Activated naive CD8-positive, alpha-beta T cell treated with anti-CD3 and anti-CD28 coated beads, Interleukin-2, amount 50 U/mL, for 16 hours (primary cell): ENCODE measurements around the gene TASP1.
"Not testable (repeated sequence)": the region's sequence is repeated elsewhere in the genome, so short reads cannot be mapped to it uniquely, and the experiment has no call there.

Experiments used
- DNase-seq: peaks from one replicate; pipeline ENCODE4 v3.0.0-alpha.2; 2020; ENCODE audit warnings: low read depth, low spot score

The TASP1 gene

DNA sequence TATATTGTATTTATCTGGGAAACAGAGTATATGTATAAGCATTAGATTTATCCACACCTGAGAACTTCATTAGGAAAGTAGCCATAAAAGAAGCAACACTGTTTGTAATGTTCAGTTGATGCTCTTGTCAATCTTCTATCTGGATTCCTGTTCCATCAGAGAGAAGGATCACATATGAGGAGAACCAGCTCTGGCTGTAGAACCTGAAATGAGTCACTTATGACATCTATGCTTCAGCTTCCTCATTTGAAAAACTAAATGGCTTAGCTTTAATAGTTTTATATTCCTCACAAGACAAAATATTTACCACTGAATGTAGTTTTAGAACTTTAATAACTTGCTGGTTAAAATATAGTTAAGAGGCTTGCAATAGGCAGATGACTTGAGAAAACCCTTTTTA is 144.7 kb downstream of the TASP1 start:
- no peak for DNase-seq

DNA sequence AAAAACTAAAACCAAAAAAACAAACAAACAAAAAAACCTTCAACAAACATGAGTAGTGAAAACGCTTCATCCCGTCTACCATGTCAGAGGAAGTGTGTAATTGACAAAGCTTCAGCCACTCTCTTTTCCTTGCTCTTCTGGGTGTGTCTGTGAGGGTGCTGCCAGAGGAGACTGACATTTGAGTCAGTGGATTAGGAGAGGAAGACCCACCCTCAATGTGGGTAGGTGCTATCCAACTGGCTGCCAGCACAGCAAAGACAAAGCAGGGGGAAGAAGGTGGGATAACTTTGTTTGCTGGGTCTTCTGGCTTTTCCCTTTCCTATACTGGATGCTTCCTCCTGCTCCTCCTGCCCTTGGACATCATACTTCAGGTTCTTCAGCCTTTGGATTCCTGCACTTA is 145.6 kb downstream of the TASP1 start:
- DNase-seq: no peak

DNA sequence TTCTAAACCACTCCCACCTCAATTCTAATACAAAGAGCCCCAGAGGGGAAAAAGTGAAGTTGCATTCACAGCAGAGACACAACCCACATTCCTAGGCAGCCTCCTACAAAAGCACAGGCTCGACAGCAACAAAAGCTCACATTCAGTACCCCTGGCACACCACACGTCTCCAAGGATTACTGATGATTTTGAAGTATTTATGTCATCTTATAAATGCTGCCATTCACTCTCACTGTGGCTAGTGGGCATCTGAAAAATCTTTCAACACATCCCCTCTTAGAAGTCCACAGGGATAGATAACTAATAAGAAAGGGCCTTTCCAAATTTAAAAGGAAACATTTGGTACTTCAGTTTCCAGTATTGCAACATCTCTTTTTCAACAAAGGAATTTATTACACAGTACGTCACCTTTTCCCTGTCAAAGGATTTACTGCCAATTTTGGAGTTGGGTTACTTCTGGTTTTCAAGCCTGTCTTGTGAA is 146.7 kb downstream of the TASP1 start:
- DNase-seq: no peak

DNA sequence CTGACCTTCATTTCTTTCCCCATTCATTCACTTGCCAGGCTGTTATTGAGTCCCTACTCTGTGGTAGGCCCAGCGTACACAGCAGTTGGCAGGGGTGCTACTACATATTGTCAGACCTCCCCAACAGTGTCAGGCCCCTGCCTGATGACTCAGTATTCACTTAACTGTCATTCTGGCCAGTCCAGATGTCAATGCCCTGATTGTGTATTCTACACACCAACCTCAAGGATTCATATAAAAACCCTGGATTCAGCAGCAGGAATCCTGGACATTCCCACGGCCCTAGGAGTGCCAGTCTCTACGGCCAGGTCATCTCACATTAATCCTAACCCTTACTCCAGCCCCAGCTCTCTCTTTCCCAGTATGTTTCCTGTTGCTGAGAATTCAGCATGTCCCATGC is 151.5 kb downstream of the TASP1 start:
- no peak for DNase-seq

DNA sequence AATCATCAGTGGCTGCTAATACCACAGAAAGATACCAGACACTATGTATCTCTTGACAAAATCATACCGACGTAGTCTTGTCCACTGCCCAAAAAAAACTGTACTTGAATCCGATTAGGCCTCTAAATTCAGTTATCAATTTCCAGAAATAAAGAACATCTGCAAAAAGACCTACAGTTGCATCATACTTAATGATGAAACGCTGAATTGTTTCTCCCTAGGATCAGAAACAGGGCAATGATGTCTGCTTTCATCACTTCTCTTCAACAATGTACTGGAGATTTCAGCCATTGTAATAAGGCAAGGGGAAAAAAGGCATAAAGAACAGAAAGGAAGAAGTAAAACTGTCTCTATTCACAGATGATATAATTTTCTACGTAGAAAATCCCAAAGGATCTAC is 152.0 kb downstream of the TASP1 start:
- DNase-seq: no peak

DNA sequence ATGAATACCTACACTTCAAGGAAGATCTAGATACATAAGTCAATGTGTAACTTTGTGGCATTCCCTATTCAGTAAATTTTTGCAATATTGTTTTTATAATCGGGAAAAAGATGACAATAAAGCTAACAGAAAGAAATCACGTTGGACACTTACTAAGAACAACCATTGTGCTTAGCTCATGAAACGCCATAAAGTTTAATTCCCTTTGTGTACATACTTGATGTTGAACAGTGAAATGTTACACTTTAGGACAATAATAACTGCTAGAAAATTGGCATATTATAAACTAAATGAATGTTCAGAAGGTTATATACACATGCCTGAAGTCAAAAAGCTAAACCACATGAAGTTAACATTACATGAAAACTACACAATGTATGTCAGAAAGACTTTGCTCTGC is 153.2 kb downstream of the TASP1 start:
- DNase-seq: no peak

DNA sequence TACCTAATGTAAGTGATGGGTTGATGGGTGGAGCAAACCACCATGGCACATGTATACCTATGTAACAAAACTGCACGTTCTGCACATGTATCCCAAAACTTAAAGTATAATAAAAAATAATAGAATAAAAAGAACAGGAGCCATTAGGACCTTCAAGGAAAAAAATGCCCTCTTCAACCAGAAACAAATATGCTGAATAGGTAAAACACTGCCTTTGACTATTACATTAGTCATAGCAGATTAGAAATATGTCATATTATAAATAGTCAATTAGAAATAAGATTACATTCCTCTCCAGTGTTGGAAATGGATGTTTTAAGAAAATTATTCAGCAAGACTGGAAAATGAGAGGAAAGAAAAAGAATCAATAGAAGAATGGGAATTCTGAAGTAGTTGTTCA is 153.7 kb downstream of the TASP1 start:
- not testable (repeated sequence) for DNase-seq

DNA sequence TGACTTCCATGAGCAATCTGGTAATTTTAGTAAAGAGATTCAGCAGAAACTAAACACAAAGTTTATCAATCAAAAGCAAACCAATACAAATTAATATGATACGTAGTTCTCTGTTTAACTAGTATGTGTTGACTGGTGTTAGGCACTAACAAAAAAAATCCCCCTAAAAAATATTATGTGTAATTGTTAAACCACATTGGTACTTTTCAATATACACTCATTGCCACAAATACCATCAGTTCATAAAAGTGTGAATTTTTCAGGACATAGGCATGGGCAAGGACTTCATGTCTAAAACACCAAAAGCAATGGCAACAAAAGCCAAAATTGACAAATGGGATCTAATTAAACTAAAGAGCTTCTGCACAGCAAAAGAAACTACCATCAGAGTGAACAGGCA is 155.3 kb downstream of the TASP1 start:
- DNase-seq: not testable (repeated sequence)

DNA sequence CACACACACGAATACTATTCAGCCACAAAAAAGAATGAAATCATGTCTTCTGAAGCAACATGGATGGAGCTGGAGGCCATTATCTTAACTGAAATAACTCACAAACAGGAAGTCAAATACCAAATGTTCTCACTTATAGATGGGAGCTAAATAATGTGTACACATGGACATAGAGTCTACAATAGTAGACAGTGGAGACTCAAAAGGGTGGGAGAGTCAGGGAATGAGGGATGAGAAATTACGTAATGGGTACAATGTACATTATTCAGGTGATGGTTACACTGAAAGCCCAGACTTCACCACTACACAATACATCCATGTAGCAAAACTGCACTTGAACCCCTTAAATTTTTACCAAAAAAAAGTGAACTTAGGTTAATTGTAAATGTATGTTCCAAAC is 160.4 kb downstream of the TASP1 start:
- DNase-seq: no peak

DNA sequence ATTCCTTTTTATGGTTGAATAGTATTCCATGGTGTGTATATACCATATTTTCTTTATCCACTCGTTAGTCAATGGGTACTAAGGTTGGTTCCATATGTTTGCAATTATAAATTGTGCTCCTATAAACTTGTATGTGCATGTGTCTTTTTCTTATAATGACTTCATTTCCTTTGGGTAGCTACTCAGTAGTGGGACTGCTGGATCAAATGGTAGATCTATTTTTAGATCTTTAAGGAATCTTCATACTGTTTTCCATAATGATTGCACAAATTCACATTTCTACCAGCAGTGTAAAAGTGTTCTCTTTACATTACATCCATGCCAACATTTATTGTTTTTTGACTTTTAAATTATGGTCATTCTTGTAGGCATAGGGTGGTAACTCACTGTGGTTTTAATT is 164.3 kb downstream of the TASP1 start:
- no peak for DNase-seq

DNA sequence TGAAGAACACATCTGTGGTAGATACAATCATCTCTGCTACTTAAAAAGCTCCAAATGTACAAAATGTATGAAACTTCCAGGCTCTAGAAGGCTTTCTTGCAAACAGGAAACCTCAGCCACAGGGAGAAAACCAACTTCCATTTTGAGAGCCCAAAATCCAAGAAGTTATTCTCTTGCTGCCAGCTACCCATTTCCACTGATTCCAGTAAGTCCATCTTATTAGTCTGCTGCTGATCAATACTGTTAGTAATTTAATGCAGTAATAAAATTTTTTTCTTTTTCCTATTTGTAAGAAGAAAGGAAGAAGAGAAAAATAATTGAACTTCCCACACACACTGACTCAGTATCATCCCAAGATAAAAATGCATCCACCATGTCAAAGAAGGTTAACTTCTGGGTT is 169.5 kb downstream of the TASP1 start:
- DNase-seq: no peak

DNA sequence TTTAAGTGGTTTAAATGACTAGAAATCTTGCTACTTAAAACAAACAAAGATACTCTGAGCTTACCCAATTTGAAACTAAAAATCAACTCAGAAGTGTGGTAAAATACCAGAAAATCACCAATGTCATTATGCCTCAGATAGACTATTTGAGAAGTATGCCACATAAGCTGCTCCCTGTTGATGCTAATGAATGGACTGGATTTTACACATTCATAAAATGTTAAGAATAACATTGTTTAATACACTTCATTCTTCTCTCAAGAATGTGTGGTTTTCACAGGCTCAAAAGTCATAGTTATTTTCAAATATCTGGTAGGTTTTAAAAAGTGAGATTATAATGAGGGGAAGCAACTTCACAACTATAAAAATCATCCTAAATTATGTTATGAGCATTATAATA is 170.6 kb downstream of the TASP1 start:
- DNase-seq: no peak

DNA sequence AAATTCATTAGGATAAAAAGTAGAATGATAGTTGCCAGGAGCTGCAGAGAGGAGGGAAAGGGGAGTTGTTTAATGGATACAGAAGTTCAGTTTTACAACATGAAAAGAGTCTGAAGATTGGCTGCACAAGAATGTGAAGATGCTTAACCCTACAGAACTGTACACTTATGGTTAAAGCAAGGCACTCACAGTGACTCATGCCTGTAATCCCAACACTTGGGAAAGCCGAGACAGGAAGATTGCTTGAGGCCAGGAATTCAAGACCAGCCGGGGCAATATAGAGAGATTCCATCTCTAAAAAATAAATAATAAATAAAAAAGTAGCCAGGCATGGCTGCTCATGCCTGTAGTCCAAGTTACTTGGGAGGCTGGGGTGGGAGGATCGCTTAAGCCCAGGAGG is 174.0 kb downstream of the TASP1 start:
- DNase-seq: no peak

DNA sequence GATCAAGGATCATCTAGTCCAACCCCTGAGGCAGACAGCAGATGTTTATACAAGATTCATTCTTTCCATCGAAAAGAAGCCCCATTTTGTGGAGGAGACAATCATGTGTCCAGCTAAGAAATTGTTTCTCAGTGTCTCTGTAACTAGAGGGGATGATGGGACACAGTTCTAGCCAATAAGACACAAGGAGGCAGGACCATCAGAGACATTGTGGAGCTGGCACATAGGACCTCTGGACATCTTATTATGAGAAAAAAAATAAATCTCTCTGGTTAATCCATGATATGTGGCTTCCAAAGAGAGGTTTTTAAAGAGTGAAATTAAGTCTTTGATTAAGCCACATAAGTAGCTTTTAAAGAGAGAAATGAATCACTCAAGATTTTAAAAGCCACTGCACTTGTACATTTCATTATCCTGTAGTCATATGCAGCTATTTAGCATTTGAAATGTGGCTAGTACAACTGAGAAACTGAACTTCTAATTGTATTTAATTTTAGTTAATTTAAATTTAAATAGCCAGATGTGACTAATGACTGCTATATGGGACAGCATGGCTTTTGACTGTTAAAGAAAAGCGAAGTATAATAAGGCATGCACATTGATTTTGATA is 176.8 kb downstream of the TASP1 start:
- no peak for DNase-seq

DNA sequence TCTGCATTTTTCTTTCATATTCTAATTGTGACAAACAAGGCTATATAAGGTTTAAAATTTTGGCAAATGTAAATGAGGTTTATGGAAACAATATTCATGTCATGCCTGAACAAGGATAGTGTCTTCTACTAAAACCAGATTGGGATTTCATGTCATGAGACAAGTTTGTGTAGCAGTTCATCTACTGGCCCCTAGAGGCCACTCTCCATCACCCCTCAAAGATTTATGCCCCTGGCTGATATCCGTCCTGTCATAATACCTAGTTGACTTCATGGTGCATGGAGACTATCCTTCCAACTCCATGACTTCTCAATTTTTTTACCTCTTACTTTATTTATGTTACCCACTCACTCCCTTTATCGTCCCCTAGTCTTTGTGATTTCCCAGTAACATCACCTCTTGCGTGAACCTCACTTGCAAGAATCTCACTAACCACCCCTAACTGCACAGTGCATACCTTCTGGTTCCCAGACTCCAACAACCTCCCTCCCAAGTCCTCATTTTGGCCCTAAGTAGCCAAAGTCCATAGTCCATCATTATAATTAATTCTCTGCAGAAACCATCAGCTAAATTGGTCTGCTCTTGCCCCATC is 179.8 kb downstream of the TASP1 start:
- DNase-seq: no peak

DNA sequence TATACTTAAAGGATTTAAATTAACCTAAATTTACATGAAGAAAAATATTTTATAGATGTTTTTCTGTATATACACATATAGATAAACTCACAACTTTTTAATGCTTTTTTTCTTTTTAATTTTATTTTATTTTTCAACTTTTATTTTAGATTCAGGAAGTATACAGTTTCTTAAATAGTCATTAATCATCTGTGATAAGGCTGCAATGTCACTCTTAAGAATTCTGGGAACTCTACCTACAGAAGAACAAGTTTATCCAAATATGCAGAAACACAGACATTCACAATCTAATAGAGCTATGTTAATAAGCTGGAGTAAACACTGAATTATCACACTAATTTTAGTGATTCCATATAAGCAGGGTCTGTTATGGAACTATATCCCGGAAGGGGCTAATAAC is 181.2 kb downstream of the TASP1 start:
- DNase-seq: no peak

DNA sequence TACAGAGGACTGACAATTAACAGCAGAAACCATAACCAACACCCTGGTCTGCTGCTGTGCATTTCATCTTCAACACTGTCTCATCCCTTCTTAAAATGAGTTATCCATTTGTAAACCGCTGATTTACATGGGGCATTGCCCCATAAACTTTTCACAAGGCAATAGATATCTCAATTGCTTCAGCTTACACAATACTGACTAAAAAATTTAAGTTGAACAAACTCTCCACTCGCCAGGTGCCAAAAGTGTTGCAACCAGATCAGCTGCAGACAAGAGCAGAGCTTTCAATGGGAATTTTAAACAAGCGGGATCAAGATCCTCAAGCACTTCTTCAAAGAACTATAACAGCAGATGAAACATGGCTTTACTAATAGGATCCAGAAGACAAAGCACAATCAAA is 183.0 kb downstream of the TASP1 start:
- no peak for DNase-seq

DNA sequence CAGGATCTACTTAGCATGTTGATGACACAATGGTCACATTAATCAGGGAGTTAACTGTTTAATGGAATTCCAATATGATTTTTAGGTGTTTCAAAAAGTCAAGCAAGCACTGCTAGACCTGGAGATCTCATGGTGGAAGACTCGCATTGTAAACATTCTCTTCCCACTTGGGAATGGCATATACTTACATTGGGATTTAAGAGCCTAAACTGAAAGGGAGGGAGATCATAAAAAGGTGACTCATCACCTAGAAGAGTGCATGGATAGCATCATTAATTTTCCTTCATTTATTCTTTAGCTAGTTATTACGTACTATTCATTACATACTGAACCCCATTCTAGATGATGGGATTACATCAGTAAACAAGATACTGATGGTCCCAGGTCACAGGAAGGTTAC is 185.4 kb downstream of the TASP1 start:
- no peak for DNase-seq

DNA sequence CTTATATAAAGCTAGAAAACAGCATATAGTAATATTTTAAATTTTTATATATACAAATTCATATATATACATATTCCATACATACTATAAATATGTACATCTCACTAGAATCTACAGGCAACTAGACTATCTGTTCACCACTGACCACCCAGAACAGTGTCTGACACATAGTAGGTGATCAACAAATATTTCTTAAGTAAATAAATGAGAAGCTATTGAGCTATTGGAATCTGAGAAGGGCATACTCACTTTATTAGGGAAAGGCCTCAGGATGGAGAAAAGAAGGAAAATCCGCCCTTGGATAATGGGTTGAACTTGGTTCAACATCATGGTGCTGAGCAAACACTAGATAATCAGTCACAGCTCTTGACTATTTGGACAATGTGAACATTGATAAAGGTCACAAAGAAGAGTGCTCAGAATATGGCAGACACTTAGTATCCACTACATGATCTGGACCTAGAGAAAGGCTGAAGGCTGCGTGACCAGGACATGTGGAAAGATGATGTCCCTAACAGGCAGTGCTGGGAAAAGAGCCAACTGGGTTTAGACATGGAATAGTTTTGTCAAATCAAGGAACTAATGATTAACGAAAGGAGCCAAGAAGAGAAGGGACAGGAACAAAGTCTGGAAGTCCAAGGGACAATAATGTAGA is 186.1 kb downstream of the TASP1 start:
- DNase-seq: no peak

DNA sequence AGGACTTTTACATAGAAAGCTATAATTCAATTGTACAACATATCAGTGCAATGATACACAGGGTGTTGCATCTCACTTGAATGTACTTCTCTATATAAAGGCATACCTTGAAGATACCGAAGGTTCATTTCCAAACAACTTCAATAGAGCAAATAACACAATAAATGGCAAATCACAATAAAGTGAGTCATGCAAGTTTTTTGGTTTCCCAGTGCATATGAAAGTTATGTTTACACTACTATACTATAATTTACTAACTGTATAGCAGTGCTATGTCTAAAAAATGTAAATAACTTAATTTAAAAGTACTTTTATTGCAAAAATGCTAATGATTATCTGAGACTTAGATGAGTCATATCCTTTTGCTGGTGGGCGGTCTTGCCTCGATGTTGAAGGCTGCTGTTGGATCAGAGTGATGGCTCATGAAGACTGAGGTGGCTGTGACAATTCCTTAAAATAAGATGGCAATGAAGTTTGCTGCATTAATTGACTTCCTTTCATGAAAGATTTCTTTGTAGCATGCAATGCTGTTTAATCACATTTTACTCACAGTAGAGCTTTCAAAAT is 188.8 kb downstream of the TASP1 start:
- no peak for DNase-seq

DNA sequence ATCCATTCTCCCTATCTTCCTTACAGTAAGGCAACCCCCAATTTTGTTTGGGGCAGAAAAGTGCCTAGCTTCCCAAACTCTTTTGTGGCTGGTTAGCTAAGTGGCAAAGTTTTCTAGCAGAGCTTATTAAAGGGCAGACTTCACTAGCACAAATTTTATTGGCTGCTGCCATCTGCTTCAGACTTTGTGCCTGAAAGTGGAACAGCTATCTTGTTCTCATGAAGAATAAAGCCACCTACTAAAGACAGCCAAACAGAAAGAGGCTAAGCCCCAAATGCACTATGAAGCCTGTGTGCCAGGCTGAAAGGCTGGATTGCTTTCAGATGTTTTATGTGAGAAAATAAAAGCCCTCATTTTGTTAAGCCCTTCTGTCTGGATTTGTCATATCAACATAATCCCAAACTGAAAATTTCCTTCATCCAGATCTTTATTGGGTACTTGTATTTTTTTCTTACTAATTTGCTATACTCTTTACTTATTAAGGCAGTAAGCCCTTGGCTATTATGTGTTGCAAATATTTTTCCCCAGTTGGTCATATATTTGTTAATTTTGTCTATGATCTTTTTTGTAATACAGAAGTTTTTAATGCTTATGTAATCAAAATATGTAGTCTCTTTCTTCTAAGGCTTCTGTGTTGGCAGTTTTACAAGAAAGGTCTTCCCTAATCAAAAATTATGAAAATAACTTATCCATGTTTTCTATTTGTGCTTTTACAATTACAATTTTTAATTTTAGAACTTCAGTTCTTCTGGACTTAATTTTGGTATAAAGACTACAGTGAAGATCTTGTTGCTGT is 191.1 kb downstream of the TASP1 start:
- no peak for DNase-seq

DNA sequence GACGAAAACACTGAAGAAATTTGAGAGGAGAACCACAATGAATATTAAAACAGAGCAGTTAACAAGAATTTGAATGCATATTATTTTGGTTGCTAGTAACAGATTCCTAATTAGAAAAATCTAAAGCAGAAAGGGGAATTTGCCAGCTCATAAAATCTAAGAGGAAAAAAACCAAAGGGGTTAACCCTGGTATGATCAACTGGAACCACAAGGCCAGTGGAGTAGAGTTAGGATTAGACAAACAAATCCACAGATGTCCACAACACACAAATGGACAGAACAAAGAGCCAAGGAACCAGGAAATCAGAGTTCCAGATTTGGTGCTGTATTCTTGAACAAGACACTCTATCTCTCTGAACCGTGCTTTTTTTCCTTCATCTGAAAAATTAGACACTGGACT is 195.0 kb downstream of the TASP1 start:
- DNase-seq: no peak
